CD4-positive, alpha-beta T cell treated with Interleukin-6 for 4 hours (primary cell): ENCODE data around the gene SRSF2.
"Not testable (repeated sequence)": the region's sequence is repeated elsewhere in the genome, so short reads cannot be mapped to it uniquely, and the experiment has no call there.

Experiments used
- DNase-seq: peaks from one replicate; pipeline ENCODE4 v3.0.0-alpha.2; 2020; ENCODE audit warnings: mixed read lengths

SRSF2 gene

GRCh38 chr17:76737082-76737675 is at the start of gene SRSF2:
Gene SRSF2, minus strand, starts transcription at chr17:76737331. Its CDS starts 171 bp downstream, at chr17:76737160.
- peak; percentile 97 for DNase-seq

DNA sequence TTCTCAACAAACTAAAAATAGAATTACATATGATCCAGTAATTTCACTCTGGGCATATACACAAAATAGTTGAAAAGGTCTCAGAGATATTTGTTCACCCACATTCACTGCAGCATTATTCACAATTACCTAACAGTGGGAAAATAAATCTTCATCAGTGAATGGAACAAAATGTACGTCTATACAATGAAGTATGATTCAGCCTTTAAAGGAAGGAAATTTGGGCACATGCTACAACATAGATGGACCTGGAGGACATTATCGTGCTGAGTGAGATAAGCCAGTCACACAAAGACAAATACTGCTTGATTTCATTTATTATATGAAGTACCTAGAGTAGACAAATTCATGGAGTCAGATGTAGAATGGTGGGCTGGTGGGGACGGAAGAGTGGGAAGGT is 47.8 kb upstream of the SRSF2 start:
- DNase-seq = no peak

DNA sequence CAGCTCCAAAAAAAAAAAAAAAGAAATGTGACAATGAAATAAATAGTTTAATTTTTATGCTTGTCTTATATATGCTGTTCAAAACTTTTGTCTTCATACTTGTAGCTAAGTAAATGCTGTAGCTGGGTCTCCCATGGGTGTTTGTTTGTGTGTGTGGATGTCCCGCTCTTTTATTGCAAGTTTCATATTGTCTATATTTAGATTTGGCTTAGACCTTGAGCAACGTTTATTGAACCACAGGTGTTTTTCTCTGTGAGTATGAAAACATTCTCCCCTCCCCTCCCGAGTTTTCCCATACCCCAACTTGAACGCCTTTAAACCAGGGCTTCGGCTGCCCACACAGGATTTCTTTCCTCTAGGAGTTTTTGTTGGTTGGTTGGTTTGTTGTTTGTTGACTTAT is 46.0 kb upstream of the SRSF2 start:
- DNase-seq = no peak

DNA sequence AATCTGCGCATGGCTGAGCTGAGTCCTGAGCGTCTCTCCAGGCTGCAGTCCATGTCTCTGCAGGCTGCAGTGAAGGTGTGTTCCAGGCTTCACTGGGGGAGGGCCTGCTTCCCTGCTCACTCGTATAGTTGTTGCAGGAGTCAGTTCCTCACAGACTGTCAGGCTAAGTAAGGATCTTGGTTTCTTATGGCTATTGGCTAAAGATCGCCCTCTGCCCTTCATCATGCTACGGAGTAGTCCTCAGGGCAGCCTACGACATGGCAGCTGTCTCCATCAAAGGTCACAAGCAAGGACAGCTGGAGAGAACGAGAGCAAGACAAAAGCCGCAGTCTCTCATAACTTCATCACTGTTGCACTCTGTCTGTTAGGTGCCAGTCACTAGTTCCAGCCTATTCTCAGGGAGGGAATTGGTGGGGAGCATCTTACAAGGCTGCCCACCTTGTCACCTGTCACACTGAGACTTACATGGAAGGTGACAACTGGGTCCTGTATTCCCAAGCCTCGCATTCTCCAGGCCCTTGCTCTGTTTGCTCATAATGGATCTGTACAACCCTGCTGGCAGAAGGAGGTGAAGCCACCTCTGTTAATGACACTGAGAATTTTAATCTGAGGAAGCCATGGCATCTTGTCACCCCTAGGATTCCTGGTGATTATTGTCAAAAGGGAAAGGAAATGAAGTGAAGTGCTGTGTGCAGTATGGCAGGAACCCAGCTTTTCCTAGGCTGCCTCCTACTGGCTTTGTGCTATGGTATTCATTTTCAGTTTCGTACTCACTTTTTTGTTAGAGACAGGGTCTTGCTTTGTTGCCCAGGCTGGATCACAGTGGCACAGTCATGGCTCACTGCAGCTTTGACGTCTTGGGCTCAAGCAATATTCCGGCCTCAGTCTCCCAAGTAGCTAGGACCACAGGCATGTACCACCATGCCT is 44.2 kb upstream of the SRSF2 start:
- DNase-seq = peak; percentile 38

DNA sequence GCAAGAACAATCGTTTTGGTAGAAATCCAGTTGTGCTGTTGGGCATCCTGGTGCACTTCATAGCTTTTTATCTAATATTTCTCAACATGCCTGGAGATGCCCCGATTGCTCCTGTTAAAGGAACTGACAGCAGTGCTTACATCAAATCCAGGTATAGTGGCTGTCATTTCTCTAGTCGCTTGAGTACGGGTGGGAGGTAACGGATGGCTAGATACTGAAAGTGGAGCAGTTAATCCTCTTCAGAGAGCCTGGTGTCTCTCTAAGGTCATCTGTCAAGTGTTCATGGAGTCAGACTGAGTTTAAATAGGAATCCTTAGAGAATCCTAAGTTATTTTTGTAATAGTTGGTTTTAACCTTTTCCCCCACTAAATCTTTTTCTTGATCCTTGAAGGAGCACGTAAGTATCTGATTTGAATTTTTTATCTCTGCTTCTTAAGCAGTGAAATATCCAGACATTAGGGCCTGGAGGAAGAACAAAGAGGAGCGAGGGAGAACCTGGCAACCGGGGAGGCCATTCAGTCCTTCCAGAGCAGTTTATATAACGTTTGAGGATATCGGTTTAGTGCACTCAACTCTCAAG is 38.0 kb upstream of the SRSF2 start:
- no peak for DNase-seq

DNA sequence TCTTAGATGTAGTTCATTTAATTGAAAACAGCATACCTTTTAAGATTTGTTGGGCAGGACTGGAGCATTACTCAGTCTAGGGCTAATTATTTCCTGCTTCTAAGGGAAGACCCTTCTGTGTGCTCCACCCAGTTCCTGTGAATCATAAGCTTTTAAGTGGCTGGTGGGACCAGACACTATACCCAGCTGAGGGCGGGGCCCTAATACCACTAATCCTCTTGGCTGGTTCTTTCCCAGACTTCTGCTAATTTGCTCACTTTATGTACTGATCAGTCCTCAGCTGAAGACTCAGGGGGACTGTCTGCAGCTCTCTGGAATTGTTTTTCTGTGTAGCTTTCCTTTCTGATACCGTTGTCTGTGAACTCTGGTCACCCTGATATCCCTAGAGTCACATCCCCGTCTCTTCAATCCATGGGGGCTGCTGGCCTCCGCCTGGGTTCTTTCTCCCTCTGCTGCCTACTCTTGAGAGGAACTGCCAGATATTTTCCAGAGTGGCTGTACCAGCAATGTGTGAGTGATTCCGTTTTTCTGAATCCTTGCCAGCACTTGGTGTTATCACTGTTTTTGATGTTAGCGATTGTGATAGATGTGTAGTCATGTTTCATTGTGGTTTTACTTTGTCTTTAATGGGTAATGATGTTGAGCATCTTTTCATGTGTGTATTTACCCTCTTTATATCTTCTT is 35.9 kb upstream of the SRSF2 start:
- peak; percentile 80 for DNase-seq

GRCh38 chr17:76758570-76758969 is 21.4 kb upstream of the SRSF2 start:
- DNase-seq = no peak

DNA sequence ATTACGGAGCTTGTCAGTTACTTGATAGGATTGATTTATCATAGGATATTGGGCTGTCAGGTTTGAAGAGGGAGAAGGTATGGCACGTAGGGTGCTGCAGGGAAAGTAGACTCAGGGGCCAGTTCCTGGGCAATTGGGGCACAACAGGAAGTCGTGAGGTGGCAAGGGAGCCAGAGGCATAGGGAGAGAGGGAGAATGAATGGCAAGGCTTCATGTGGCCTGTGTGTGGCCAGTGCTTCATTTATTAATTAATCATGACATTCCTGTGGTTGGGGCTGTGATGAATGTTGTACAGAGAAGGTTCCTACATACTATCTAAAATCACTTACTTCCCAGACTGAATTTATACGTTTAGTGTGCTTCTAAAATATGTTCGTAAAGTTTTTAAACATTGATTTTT is 20.1 kb upstream of the SRSF2 start:
- no peak for DNase-seq

DNA sequence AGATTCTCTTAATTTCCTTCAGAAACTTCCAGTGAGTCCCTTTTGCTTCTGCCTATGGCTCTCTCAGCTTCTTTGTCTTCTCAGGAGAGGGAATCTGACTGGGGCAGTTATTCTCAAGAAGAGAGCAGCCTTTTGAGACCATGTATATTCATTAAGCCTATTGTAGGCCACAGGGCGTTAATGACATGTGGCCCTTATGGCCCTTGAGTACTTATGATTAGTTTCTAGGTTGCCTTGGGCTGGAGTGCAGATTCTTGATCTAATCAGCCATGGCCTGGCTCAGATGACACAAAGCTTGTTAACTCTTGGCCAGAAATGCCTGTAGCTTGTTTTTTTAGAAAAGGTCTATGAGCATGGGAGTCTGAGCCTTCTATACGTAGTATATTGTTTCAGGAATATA is 18.2 kb upstream of the SRSF2 start:
- no peak for DNase-seq

DNA sequence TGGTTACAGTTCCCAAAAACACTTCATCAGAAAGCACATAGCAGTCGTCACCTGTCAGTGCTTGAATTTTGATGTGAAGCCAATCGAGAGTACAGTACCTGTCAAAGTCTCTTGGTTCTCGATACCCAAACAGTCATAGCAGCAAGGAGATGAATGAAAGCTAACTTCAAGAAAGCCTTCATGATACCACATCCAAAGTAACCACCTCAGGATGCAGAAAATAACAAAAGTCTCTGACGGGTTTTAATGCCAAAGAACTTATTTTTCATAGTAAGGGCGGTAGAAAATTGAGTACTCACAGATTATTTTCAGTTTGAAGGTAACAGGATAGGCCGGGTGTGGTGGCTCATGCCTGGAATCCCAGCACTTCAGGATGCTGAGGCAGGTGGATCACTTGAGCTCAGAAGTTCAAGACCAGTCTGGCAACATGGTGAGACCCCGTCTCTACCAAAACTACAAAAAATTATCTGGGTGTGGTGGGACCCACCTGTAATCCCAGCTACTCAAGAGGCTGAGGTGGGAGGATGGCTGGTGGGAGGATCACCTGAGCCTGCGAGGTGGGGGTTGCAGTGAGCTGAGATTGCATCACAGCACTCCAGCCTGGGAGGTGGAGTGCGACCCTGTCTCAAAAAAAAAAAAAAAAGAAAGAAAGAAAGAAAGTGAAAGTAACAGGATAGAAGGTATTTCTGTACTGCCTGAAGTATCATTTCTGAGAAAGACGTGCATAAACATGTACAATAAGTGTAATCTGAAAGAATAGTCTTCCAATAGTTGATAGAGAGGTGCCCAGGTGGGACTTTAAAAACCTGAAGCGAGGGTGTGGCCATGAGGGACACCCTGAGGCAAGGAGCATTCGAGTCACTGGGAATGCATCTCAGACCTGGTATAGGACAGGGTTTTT is 16.2 kb upstream of the SRSF2 start:
- peak; percentile 35 for DNase-seq

GRCh38 chr17:76752006-76752405 is 14.9 kb upstream of the SRSF2 start:
- peak; percentile 19 for DNase-seq

- no peak for DNase-seq
Measured at GRCh38 chr17:76751416-76751993, 14.4 kb upstream of the SRSF2 start.

GRCh38 chr17:76748657-76749056 is 11.5 kb upstream of the SRSF2 start:
- DNase-seq = no peak

DNA sequence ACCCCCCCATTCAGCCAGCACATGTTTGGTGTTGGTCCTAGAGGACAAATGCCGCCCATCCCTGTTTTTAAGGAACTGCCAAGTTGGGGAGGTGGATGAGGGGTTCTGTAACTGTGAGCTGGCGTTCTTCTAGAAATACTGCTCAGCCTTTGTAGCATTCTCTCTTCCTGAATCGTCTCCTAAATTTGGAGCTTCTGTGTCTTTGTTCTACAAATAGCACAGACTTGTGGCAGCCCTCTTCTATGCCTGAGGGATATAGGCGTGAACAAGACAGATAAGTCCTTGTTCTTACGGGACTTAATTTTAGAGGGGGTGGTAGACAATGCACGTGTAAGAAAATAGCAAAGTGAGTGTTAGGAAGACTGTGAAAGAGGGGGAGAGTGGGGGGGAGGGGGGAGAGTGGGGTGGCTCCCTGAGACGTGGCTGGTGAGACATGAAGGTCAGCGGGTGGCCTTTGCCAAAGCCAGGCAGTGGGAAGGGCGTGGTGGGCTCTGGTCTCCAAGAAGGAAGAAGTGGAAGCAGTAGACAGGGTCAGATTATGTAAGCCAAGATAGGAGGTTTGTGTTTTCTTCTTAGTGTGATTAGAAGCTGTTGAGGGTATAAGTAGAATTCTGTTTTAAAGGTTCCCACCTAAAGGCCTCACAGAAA is 10.7 kb upstream of the SRSF2 start:
- no peak for DNase-seq

- not testable (repeated sequence) for DNase-seq
Measured at GRCh38 chr17:76745785-76746184, 8.7 kb upstream of the SRSF2 start.

GRCh38 chr17:76744747-76745146 is 7.6 kb upstream of the SRSF2 start:
- DNase-seq = no peak

- no peak for DNase-seq
Measured at GRCh38 chr17:76742958-76743357, 5.8 kb upstream of the SRSF2 start.

GRCh38 chr17:76740329-76741118 is 3.4 kb upstream of the SRSF2 start:
- no peak for DNase-seq

GRCh38 chr17:76739568-76740115 is 2.5 kb upstream of the SRSF2 start:
- not testable (repeated sequence) for DNase-seq

- DNase-seq = no peak
Measured at GRCh38 chr17:76738468-76738850, 1.3 kb upstream of the SRSF2 start.
